Gastroesophageal sphincter (tissue), 4 donors: ENCODE results near the gene CDYL. TPM values are rescaled to one million over a fixed set of nuclear protein-coding genes. Genes with fewer than 3 reads are reported as not detected.

Experiments
- ATAC-seq: fragments of 150-250 bp; one replicate; pipeline ENCODE4 v1.9.1; 2016; ENCODE audit warnings: mild to moderate bottlenecking, moderate library complexity
- H3K27ac ChIP-seq, 4 donors: fragments of 200-600 bp; sonication (generic) in 3 of 4; 1 replicate in 3 of 4; 2 replicates in 1 of 4; pipeline ENCODE4 v1.5.1; 2016 to 2019
- H3K27me3 ChIP-seq: fragments of 200-600 bp; sonication (generic); one replicate; pipeline ENCODE4 v1.5.1; 2019
- H3K36me3 ChIP-seq, 2 donors: fragments of 200-600 bp; sonication (generic); one replicate each; pipeline ENCODE4 v1.5.1; 2019; ENCODE audit warnings: control low read depth in 1 of 2
- H3K4me1 ChIP-seq, 3 donors: fragments of 200-600 bp; sonication (generic); 1 replicate in 2 of 3; 2 replicates in 1 of 3; pipeline ENCODE4 v1.5.1; 2016 to 2019; ENCODE audit warnings: control low read depth in 2 of 3
- H3K4me3 ChIP-seq, 2 donors: fragments of 200-600 bp; sonication (generic); one replicate each; pipeline ENCODE4 v1.5.1; 2019; ENCODE audit warnings: mild to moderate bottlenecking in 1 of 2, moderate library complexity in 1 of 2
- H3K9me3 ChIP-seq, 3 donors: fragments of 200-600 bp; sonication (generic); one replicate each; pipeline ENCODE4 v1.5.1; 2017 to 2019; ENCODE audit warnings: control low read depth in 2 of 3
- EP300 ChIP-seq: sonication (generic); formaldehyde crosslinking; IDR thresholded peaks from one replicate; pipeline ENCODE4 v1.6.1; 2017; ENCODE audit warnings: antibody characterized with exemption, mild to moderate bottlenecking
- POLR2A ChIP-seq, 2 donors: fragments of 450-650 bp; IDR thresholded peaks; one replicate each; pipeline ENCODE4 v1.6.1; 2017; ENCODE audit warnings: antibody characterized with exemption in 2 of 2, mild to moderate bottlenecking in 2 of 2, moderate library complexity in 1 of 2
- POLR2AphosphoS5 ChIP-seq: sonication (generic); formaldehyde crosslinking; IDR thresholded peaks from one replicate; pipeline ENCODE4 v1.6.1; 2017; ENCODE audit warnings: antibody characterized with exemption
- WGBS, 2 donors: methylation state at CpG; one replicate each; pipeline ENCODE4 v1.1.5; 2018; ENCODE audit warnings: low coverage in 1 of 2; 5-methylcytosine and 5-hydroxymethylcytosine counted together
- total RNA-seq, 4 donors: library from RNA; depleted of rRNA; stranded (reverse); fragments of >200 nt; gene quantifications; one replicate each; pipeline ENCODE4 v1.1.0, GENCODE V29; 2016
- TF ChIP-seq, protein P1 (sequence below), 4 experiments: fragments of 200-600 bp in 2 of 4; fragments of 450-650 bp in 2 of 4; sonication (generic) in 1 of 4; IDR thresholded peaks; one replicate each; pipeline ENCODE4 v1.5.1; 2017 to 2019; ENCODE audit warnings: antibody characterized with exemption in 4 of 4, mild to moderate bottlenecking in 2 of 4, moderate library complexity in 2 of 4

Gene CDYL
- total RNA-seq, 4 donors from 2014 or later, result 32.0 to 68.3 (median 54.0) TPM

DNA sequence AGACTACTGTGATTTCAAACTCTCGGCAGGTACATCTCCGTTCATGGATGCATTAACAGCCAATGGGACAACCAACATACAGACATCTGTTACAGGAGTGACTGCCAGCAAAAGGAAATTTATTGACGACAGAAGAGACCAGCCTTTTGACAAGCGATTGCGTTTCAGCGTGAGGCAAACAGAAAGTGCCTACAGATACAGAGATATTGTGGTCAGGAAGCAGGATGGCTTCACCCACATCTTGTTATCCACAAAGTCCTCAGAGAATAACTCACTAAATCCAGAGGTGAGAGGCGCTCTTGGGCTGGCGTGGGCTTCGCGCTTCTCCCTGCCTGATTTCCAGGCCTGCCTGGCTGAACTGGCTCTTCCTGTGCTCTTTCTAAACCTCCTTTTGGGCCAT lies 159.3 kb downstream of the CDYL start:
- peaks cover 0 to 6% of the 10 kb centered on the region in 2 donors for H3K36me3 ChIP-seq

DNA sequence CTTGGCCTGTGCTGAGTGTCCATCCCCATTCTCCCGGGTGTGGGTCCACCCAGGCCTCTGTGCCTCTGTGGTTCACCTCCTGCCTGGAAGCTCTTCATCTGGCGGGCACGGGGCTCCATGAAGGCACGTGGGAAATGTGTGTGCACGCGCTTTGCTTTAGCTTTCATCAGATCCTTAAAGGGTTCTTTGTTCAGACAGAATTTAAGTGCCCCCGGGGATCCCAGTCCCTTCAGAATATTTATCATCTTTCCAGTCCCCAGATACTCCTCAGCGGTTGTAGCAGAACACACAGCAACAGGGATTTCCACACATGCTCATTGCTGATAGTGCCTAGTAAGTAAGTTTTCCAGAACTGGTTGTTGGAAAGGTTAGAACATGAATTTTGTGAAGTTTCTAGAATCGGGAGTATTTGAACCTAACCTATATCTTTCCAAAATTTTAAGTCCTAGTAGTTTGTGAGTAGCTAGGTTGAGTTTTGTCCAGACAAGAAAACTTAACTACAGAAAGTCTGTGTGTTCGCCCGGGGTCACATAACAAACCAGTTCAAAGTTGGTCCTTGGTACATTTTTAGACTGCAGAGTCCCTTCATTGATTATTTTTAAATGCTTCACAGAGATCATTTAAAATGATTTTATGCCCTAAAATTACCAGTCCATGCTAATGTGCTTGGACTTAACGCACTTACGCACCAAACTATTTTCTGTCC lies 159.9 kb downstream of the CDYL start:
- Histone ChIP-seq H3K36me3 (peaks cover 0 to 6% of the 10 kb centered on the region in 2 donors), H3K9me3 (no peaks in the 10 kb centered on the region), H3K4me1 (peaks cover 0 to 37% (median 5%) of the 10 kb centered on the region in 3 donors), H3K27me3 (no peaks in the 10 kb centered on the region), H3K4me3 (no peak overlapping the region), H3K27ac (no peak overlapping the region)
- WGBS, 2 donors, result 63 to 81% methylated on average over 6 to 10 of the region's 13 CpGs
- ATAC-seq, result no peak
- TF ChIP-seq EP300 (no peak), POLR2AphosphoS5 (no peak), POLR2A (IDR thresholded peaks at IDR 0.05) (no peak)
- TF ChIP-seq, protein P1, sequence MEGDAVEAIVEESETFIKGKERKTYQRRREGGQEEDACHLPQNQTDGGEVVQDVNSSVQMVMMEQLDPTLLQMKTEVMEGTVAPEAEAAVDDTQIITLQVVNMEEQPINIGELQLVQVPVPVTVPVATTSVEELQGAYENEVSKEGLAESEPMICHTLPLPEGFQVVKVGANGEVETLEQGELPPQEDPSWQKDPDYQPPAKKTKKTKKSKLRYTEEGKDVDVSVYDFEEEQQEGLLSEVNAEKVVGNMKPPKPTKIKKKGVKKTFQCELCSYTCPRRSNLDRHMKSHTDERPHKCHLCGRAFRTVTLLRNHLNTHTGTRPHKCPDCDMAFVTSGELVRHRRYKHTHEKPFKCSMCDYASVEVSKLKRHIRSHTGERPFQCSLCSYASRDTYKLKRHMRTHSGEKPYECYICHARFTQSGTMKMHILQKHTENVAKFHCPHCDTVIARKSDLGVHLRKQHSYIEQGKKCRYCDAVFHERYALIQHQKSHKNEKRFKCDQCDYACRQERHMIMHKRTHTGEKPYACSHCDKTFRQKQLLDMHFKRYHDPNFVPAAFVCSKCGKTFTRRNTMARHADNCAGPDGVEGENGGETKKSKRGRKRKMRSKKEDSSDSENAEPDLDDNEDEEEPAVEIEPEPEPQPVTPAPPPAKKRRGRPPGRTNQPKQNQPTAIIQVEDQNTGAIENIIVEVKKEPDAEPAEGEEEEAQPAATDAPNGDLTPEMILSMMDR (IDR thresholded peaks at IDR 0.05), result no peak

More for the DNA sequence above, 159.3 kb downstream of the CDYL start:
- H3K9me3 ChIP-seq, result no peaks in the 10 kb centered on the region
- TF ChIP-seq, protein P1 (IDR thresholded peaks at IDR 0.05), result no peak
- TF ChIP-seq EP300, result no peak
- no peak for TF ChIP-seq POLR2A (IDR thresholded peaks at IDR 0.05)
- no peak for TF ChIP-seq POLR2AphosphoS5
- WGBS, 2 donors, result 95 to 100% methylated on average over 4 to 10 of the region's 10 CpGs
- peaks cover 0 to 43% (median 5%) of the 10 kb centered on the region in 3 donors for H3K4me1 ChIP-seq
- no peak for ATAC-seq
- H3K4me3 ChIP-seq, result no peak overlapping the region
- H3K27me3 ChIP-seq, result no peaks in the 10 kb centered on the region
- H3K27ac ChIP-seq, result no peak overlapping the region

DNA sequence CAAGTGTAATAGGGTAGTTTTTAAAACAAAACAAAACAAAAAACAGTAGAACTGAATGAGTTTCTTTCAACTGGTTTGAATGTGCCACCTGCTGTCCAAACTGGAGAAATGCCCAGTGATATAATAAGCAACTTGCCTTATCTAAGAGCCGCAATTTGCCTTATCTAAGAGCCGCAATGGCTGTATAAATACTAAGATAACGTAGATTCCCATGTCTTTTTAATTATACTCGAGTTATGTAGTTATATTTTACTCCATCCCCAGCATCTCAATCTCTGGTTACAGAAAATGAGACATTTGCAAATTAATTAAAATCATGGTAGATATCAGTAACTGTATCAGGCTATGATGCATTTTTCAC lies 160.5 kb downstream of the CDYL start:
- 22 to 60% methylated on average over 4 of the region's 4 CpGs for WGBS, 2 donors
- Histone ChIP-seq H3K4me1 (peaks cover under 1 to 34% (median 8%) of the 10 kb centered on the region in 3 donors), H3K9me3 (no peaks in the 10 kb centered on the region), H3K4me3 (no peak overlapping the region), H3K27me3 (no peaks in the 10 kb centered on the region), H3K27ac (no peak overlapping the region), H3K36me3 (peaks cover 0 to 6% of the 10 kb centered on the region in 2 donors)
- no peak for TF ChIP-seq POLR2A (IDR thresholded peaks at IDR 0.05)
- TF ChIP-seq, protein P1 (IDR thresholded peaks at IDR 0.05), result peak in 3 of 4 experiments; percentile 58 to 65 (median 59)
- no peak for ATAC-seq

DNA sequence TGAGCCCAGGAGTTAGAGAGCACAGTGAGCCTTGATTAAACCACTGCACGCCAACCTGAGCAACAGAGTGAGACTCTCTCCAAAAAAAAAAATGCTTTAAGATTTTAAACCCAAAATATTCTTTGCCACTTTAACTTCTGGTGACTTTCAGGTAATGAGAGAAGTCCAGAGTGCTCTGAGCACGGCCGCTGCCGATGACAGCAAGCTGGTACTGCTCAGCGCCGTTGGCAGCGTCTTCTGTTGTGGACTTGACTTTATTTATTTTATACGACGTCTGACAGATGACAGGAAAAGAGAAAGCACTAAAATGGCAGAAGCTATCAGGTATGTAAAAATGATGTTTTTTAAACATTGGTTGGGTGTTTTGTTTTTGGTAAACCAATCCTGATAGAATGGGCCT lies 161.2 kb downstream of the CDYL start:
- Histone ChIP-seq H3K27me3 (no peaks in the 10 kb centered on the region), H3K36me3 (peaks cover 0 to 6% of the 10 kb centered on the region in 2 donors), H3K4me1 (peaks cover 7 to 34% (median 16%) of the 10 kb centered on the region in 3 donors), H3K27ac (no peak overlapping the region), H3K4me3 (no peak overlapping the region), H3K9me3 (no peaks in the 10 kb centered on the region)
- 88% methylated on average over 6 to 9 of the region's 9 CpGs for WGBS, 2 donors
- ATAC-seq, result no peak
- TF ChIP-seq, protein P1 (IDR thresholded peaks at IDR 0.05), result no peak
- TF ChIP-seq EP300, result no peak
- no peak for TF ChIP-seq POLR2AphosphoS5
- no peak for TF ChIP-seq POLR2A (IDR thresholded peaks at IDR 0.05)

DNA sequence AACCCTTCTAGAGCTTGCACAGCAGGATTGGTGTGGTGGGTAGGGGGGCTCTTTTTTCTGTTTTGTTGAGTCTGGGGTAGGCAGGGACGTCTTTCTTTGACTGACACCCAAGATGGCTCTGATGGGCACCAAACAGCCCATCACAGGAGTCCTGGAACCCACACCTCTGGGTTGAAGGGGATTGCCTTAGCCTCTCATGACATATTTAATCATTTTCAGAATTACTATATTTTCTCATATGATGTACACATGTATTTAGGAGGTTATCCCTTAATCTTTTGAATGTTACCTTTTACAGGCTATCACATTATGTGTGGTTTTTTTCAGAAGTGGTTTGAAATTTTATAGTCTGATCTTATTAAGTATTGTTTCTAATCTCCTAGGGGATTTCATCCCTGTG lies 163.0 kb downstream of the CDYL start:
- ATAC-seq, result no peak

More for the DNA sequence above, 163.0 kb downstream of the CDYL start:
- no peaks in the 10 kb centered on the region for H3K9me3 ChIP-seq
- H3K4me1 ChIP-seq, result peaks cover 11 to 29% (median 18%) of the 10 kb centered on the region in 3 donors
- H3K27me3 ChIP-seq, result no peaks in the 10 kb centered on the region
- 78 to 88% methylated on average over 1 of the region's 1 CpG for WGBS, 2 donors
- TF ChIP-seq POLR2A (IDR thresholded peaks at IDR 0.05) (no peak), POLR2AphosphoS5 (no peak), EP300 (no peak)
- TF ChIP-seq, protein P1 (IDR thresholded peaks at IDR 0.05), result no peak
- H3K36me3 ChIP-seq, result peaks cover 0 to 11% of the 10 kb centered on the region in 2 donors
- H3K4me3 ChIP-seq, result no peak overlapping the region
- H3K27ac ChIP-seq, result no peak overlapping the region
